CD4-positive, alpha-beta T cell (primary cell): ENCODE data around the gene JMJD6. TPM values are rescaled to one million over a fixed set of nuclear protein-coding genes. Genes with fewer than 3 reads are reported as not detected.

Experiments used
- ATAC-seq: fragments of 200-7000 bp; cut with Tn5 transposase; one replicate; pipeline ENCODE4 v1.10.0; 2022; ENCODE audit warnings: mild to moderate bottlenecking; ENCODE audit not compliant: poor library complexity
- CTCF ChIA-PET: fragments of 350-600 bp; sonication (Branson Sonifier 250); formaldehyde crosslinking; loops from one replicate; lab custom pipeline; 2021; ENCODE audit warnings: antibody characterized with exemption, inconsistent platforms; lab: Charles Lee
- POLR2A ChIA-PET: fragments of 350-600 bp; sonication (Branson Sonifier 250); formaldehyde crosslinking; loops from one replicate; lab custom pipeline; 2021; ENCODE audit warnings: antibody characterized with exemption, inconsistent platforms; lab: Charles Lee
- DNase-seq, 14 experiments: peaks; one replicate each; pipeline ENCODE4 v3.0.0-alpha.2; 2013 to 2020; ENCODE audit warnings: mixed read lengths in 2 of 14
- H3K27ac ChIP-seq, 2 donors: one replicate each; pipeline versions ENCODE4 v1.5.1 to v1.7.0; 2013; ENCODE audit warnings: low read length in 2 of 2, low read depth in 1 of 2, mild to moderate bottlenecking in 1 of 2
- H3K27me3 ChIP-seq, 2 experiments: 1 replicate in 1 of 2; 2 replicates in 1 of 2; pipeline versions ENCODE4 v1.6.1 to v1.7.0; 2013; ENCODE audit warnings: low read length in 2 of 2, control low read depth in 1 of 2, mild to moderate bottlenecking in 1 of 2, moderate library complexity in 1 of 2; ENCODE audit not compliant: insufficient read depth in 2 of 2, control insufficient read depth in 1 of 2
- H3K36me3 ChIP-seq: one replicate; pipeline ENCODE4 v1.6.1; 2013; ENCODE audit warnings: low read length, control low read depth; ENCODE audit not compliant: insufficient read depth
- H3K4me1 ChIP-seq: one replicate; pipeline ENCODE4 v1.6.1; 2013; ENCODE audit warnings: low read length, control low read depth; ENCODE audit not compliant: insufficient read depth
- H3K4me3 ChIP-seq: one replicate; pipeline ENCODE4 v1.5.1; 2013; ENCODE audit warnings: mild to moderate bottlenecking, low read length, moderate library complexity
- H3K9me3 ChIP-seq, 2 experiments: 1 replicate in 1 of 2; 2 replicates in 1 of 2; pipeline versions ENCODE4 v1.6.1 to v1.7.0; 2013; ENCODE audit warnings: low read length in 2 of 2, mild to moderate bottlenecking in 2 of 2, control low read depth in 1 of 2, moderate library complexity in 1 of 2; ENCODE audit not compliant: control insufficient read depth in 1 of 2, insufficient read depth in 1 of 2
- H3K27ac Mint-ChIP-seq: one replicate; pipeline ENCODE4 v1.8.0; 2020; ENCODE audit warnings: mixed read lengths
- H3K27me3 Mint-ChIP-seq: one replicate; pipeline ENCODE4 v1.8.0; 2021; ENCODE audit warnings: mixed read lengths
- H3K36me3 Mint-ChIP-seq: one replicate; pipeline ENCODE4 v1.8.0; 2021; ENCODE audit warnings: low read depth, mixed read lengths
- H3K4me1 Mint-ChIP-seq: one replicate; pipeline ENCODE4 v1.8.0; 2021; ENCODE audit warnings: low read depth, mixed read lengths
- H3K4me3 Mint-ChIP-seq: one replicate; pipeline ENCODE4 v1.8.0; 2020; ENCODE audit warnings: mild to moderate bottlenecking, mixed read lengths
- H3K9me3 Mint-ChIP-seq: one replicate; pipeline ENCODE4 v1.8.0; 2020; ENCODE audit warnings: mixed read lengths
- CTCF ChIP-seq: fragments of 200-600 bp; IDR thresholded peaks from one replicate; pipeline ENCODE4 v1.8.0; 2022; ENCODE audit warnings: antibody characterized with exemption, mild to moderate bottlenecking
- intact Hi-C, 2 experiments: fragments of 100-400 bp; cut with DNase I in 1 of 2; cut with micrococcal nuclease in 1 of 2; formaldehyde crosslinking; loops; one replicate each; pipeline versions ENCODE4 v1.15.1 to v1.9.0; 2023 to 2025; cut with DNase I, micrococcal nuclease
- total RNA-seq, 174 experiments: library from RNA in 2 of 174; stranded (reverse) in 2 of 174; gene quantifications; one replicate each; pipeline ENCODE4 v1.2.3 and lab custom pipeline; 2021 to 2026

The JMJD6 gene
- total RNA-seq, 2 experiments from 2014 or later: 133 to 134 TPM

- Mint-ChIP-seq H3K27me3 (no peaks in the 10 kb centered on the region), H3K4me3 (peak overlapping the region; percentile 56), H3K9me3 (no peaks in the 10 kb centered on the region), H3K27ac (peak overlapping the region; percentile 64), H3K36me3 (peaks cover 26% of the 10 kb centered on the region), H3K4me1 (peaks cover 24% of the 10 kb centered on the region)
- peaks cover 6% of the 10 kb centered on the region for H3K36me3 ChIP-seq
- ATAC-seq (no peak), DNase-seq (no peak)
- peaks cover 34% of the 10 kb centered on the region for H3K4me1 ChIP-seq
- ChIA-PET CTCF (no interaction called here), POLR2A (interaction anchor here (1.1 to 1.8 kb wide), 2 partner anchors 18 to 28 kb away, joined by 5 to 10 read pairs; partner anchors contain the start of genes METTL23, MFSD11 and SRSF2)
- no peak overlapping the region for H3K27ac ChIP-seq
- no peaks in the 10 kb centered on the region for H3K27me3 ChIP-seq
- intact Hi-C loops: no loop called here
- H3K4me3 ChIP-seq: no peak overlapping the region
- no peaks in the 10 kb centered on the region for H3K9me3 ChIP-seq
- TF ChIP-seq CTCF: no peak
Measured at GRCh38 chr17:76755285-76755684, 28.9 kb upstream of the JMJD6 start.

- TF ChIP-seq CTCF: no peak
- peaks cover 34% of the 10 kb centered on the region for H3K4me1 ChIP-seq
- H3K36me3 Mint-ChIP-seq: peaks cover 31% of the 10 kb centered on the region
- H3K4me3 ChIP-seq: peak overlapping the region; percentile 54
- H3K27ac Mint-ChIP-seq: peak overlapping the region; percentile 96
- H3K4me1 Mint-ChIP-seq: peaks cover 24% of the 10 kb centered on the region
- DNase-seq: peak in 10 of 14 experiments; percentile 14 to 81 (median 30)
- ChIA-PET POLR2A (interaction anchor here (0.8 to 2.9 kb wide), 8 partner anchors 15 to 1205 kb away, joined by 3 to 76 read pairs (median 6); partner anchors contain the start of genes JMJD6, METTL23, MFSD11 and SRSF2), CTCF (interaction anchor here (1.4 to 2.8 kb wide), 2 partner anchors 15 to 196 kb away, joined by 4 to 10 read pairs; partner anchors contain the start of gene MFSD11)
- no peaks in the 10 kb centered on the region for H3K27me3 ChIP-seq
- H3K27me3 Mint-ChIP-seq: no peaks in the 10 kb centered on the region
- peak; percentile 87 for ATAC-seq
- peaks cover 12% of the 10 kb centered on the region for H3K36me3 ChIP-seq
- intact Hi-C loops: loop anchor here (1.0 to 5.0 kb wide), 3 partner anchors 15 to 39 kb away; partner anchors contain the start of genes MFSD11 (in 1 of the 2) and SRSF2 (in 1 of the 2)
- no peaks in the 10 kb centered on the region for H3K9me3 Mint-ChIP-seq
- H3K4me3 Mint-ChIP-seq: peak overlapping the region; percentile 84
- no peaks in the 10 kb centered on the region for H3K9me3 ChIP-seq
- peak overlapping the region; percentile 82 to 84 for H3K27ac ChIP-seq
Measured at GRCh38 chr17:76753061-76753961, 26.9 kb upstream of the JMJD6 start.

GRCh38 chr17:76752006-76752405, 25.6 kb upstream of the JMJD6 start:
- no peaks in the 10 kb centered on the region for H3K27me3 ChIP-seq
- ATAC-seq: peak; percentile 61
- no peaks in the 10 kb centered on the region for H3K27me3 Mint-ChIP-seq
- ChIA-PET POLR2A (interaction anchor here (0.7 to 2.9 kb wide), 7 partner anchors 14 to 1207 kb away, joined by 6 to 76 read pairs (median 7); partner anchors contain the start of genes JMJD6, METTL23, MFSD11 and MXRA7), CTCF (interaction anchor here (0.6 to 2.8 kb wide), 7 partner anchors 14 to 229 kb away, joined by 3 to 10 read pairs (median 4); partner anchors contain the start of genes METTL23 and MFSD11)
- peak in 4 of 14 experiments; percentile 20 to 84 (median 74) for DNase-seq
- H3K27ac ChIP-seq: peak overlapping the region; percentile 82 to 84
- no peaks in the 10 kb centered on the region for H3K9me3 Mint-ChIP-seq
- peaks cover 32% of the 10 kb centered on the region for H3K36me3 Mint-ChIP-seq
- H3K9me3 ChIP-seq: no peaks in the 10 kb centered on the region
- H3K4me1 Mint-ChIP-seq: peaks cover 24% of the 10 kb centered on the region
- H3K27ac Mint-ChIP-seq: peak overlapping the region; percentile 96
- TF ChIP-seq CTCF: no peak
- H3K4me3 ChIP-seq: peak overlapping the region; percentile 54
- H3K36me3 ChIP-seq: peaks cover 17% of the 10 kb centered on the region
- H3K4me3 Mint-ChIP-seq: peak overlapping the region; percentile 79
- intact Hi-C loops: loop anchor here (2.0 to 5.0 kb wide), 2 partner anchors 13 to 40 kb away; partner anchors contain the start of gene MFSD11 (in 1 of the 2)
- peaks cover 34% of the 10 kb centered on the region for H3K4me1 ChIP-seq
